Spleen (tissue), 11 donors: Measurements from ENCODE around the gene HOMEZ. TPM values are rescaled to one million over a fixed set of nuclear protein-coding genes. Genes with fewer than 3 reads are reported as not detected.

ENCODE experiments used
- DNase-seq: peaks from one replicate; pipeline ENCODE4 v3.0.0-alpha.2; 2020
- H3K27ac ChIP-seq, 8 donors: fragments of 200-600 bp; sonication (generic) in 7 of 8; 1 replicate in 4 of 8; 2 replicates in 4 of 8; pipeline versions ENCODE4 v1.5.0 to v1.8.0; 2016 to 2021; ENCODE audit warnings: inconsistent platforms in 4 of 8, mild to moderate bottlenecking in 4 of 8, moderate library complexity in 1 of 8
- H3K27me3 ChIP-seq, 7 donors: fragments of 200-600 bp; sonication (generic) in 6 of 7; replicated peaks in 1 of 7; 1 replicate in 4 of 7; 2 replicates in 3 of 7; pipeline versions ENCODE4 v1.5.0 to v1.8.0; 2016 to 2021; ENCODE audit warnings: inconsistent platforms in 3 of 7, mild to moderate bottlenecking in 1 of 7
- H3K36me3 ChIP-seq, 6 donors: fragments of 200-600 bp; sonication (generic) in 5 of 6; 1 replicate in 4 of 6; 2 replicates in 2 of 6; pipeline versions ENCODE4 v1.5.0 to v1.8.0; 2016 to 2021; ENCODE audit warnings: inconsistent platforms in 2 of 6
- H3K4me1 ChIP-seq, 6 donors: fragments of 200-600 bp; sonication (generic) in 5 of 6; 1 replicate in 3 of 6; 2 replicates in 3 of 6; pipeline versions ENCODE4 v1.5.0 to v1.8.0; 2016 to 2021; ENCODE audit warnings: inconsistent platforms in 3 of 6
- H3K4me3 ChIP-seq, 8 donors: fragments of 200-600 bp; sonication (generic) in 7 of 8; 1 replicate in 4 of 8; 2 replicates in 4 of 8; pipeline versions ENCODE4 v1.5.0 to v1.8.0; 2016 to 2021; ENCODE audit warnings: inconsistent platforms in 4 of 8, mild to moderate bottlenecking in 4 of 8, moderate library complexity in 2 of 8
- H3K9me3 ChIP-seq, 8 donors: fragments of 200-600 bp; sonication (generic) in 7 of 8; 1 replicate in 4 of 8; 2 replicates in 4 of 8; pipeline versions ENCODE4 v1.5.0 to v1.8.0; 2016 to 2021; ENCODE audit warnings: inconsistent platforms in 4 of 8
- CTCF ChIP-seq, 11 experiments: fragments of 200-600 bp in 7 of 11; fragments of 450-650 bp in 4 of 11; sonication (generic) in 4 of 11; IDR thresholded peaks in 8 of 11; conservative IDR thresholded peaks in 3 of 11; 1 replicate in 7 of 11; 2 replicates in 4 of 11; pipeline versions ENCODE4 v1.4.0 to v1.8.0; 2016 to 2021; ENCODE audit warnings: antibody characterized with exemption in 11 of 11, inconsistent platforms in 4 of 11, mild to moderate bottlenecking in 1 of 11
- POLR2A ChIP-seq, 3 donors: fragments of 450-650 bp; IDR thresholded peaks; one replicate each; pipeline ENCODE4 v1.5.1; 2017; ENCODE audit warnings: antibody characterized with exemption in 3 of 3, mild to moderate bottlenecking in 1 of 3
- POLR2AphosphoS5 ChIP-seq, 3 donors: sonication (generic); formaldehyde crosslinking; IDR thresholded peaks; one replicate each; pipeline ENCODE4 v1.5.1; 2017; ENCODE audit warnings: antibody characterized with exemption in 3 of 3
- WGBS, 5 donors: extraction: QIAGEN DNeasy Blood & Tissue Kit in 3 of 5; methylation state at CpG; one replicate each; pipeline versions ENCODE4 v1.1.5 to v1.1.7; 2013 to 2018; 5-methylcytosine and 5-hydroxymethylcytosine counted together
- intact Hi-C: fragments of 100-400 bp; cut with DNase I; formaldehyde crosslinking; loops from one replicate; pipeline ENCODE4 v1.15.0; 2023; ENCODE audit warnings: low total_unique reads
- polyA plus RNA-seq, 3 donors: library from polyadenylated mRNA; stranded (reverse); fragments of 200-250 nt; gene quantifications; one replicate each; pipeline ENCODE4 v1.2.1, GENCODE V29; 2013
- total RNA-seq, 7 donors: library from RNA; depleted of rRNA in 3 of 7; stranded (reverse); fragments of >200 nt in 3 of 7; fragmentation: NEBNext Ultra II Directional in 4 of 7; extraction: Animal tissue kit (Norgen Biotek cat#: 25700) in 4 of 7; gene quantifications; one replicate each; pipeline versions ENCODE4 v1.1.0 to v1.2.1, GENCODE V29; 2016 to 2021
- donor health status: healthy with polysubstance abuse.
- donor health status: DM: no; HTN: no; CAD: no; lungs with moderate emphysema.
- donor health status: DM: no; HTN: no; CAD: no.
- donor health status: Bipolar disorder and iron deficiency.
- donor health status: healthy.
- donor health status: DM: no; HTN: no; CAD: no.
- donor health status: DM: yes; HTN: yes; CAD: no.

HOMEZ gene
- total and polyA plus RNA-seq, 10 donors, result 3.1 to 13.0 (median 8.5) TPM

- Histone ChIP-seq H3K4me3 (no peak overlapping the region), H3K27ac (no peak overlapping the region), H3K4me1 (peaks cover 8 to 49% (median 32%) of the 10 kb centered on the region in 6 donors), H3K36me3 (peaks cover 0 to 53% (median 1%) of the 10 kb centered on the region in 6 donors), H3K9me3 (no peaks in the 10 kb centered on the region), H3K27me3 (no peaks in the 10 kb centered on the region)
- TF ChIP-seq CTCF (IDR thresholded peaks at IDR 0.05 in 8 of 11, conservative IDR thresholded peaks at IDR 0.05 in 3 of 11), result no peak
- TF ChIP-seq POLR2A (IDR thresholded peaks at IDR 0.05), result no peak
- no peak for TF ChIP-seq POLR2AphosphoS5 (IDR thresholded peaks at IDR 0.05)
- no peak for DNase-seq
- intact Hi-C loops, result no loop called here
- 89 to 100% (median 90%) methylated on average over 1 of the region's 1 CpG for WGBS, 5 donors
Observed at GRCh38 chr14:23310546-23310945, 24.6 kb upstream of the HOMEZ start.

- H3K36me3 ChIP-seq, result peaks cover 0 to 48% (median 1%) of the 10 kb centered on the region in 6 donors
- WGBS, 5 donors, result 86 to 90% (median 89%) methylated on average over 17 of the region's 17 CpGs
- H3K27me3 ChIP-seq, result no peaks in the 10 kb centered on the region
- H3K4me1 ChIP-seq, result peaks cover 8 to 52% (median 37%) of the 10 kb centered on the region in 6 donors
- H3K4me3 ChIP-seq, result no peak overlapping the region
- TF ChIP-seq CTCF (IDR thresholded peaks at IDR 0.05 in 8 of 11, conservative IDR thresholded peaks at IDR 0.05 in 3 of 11) (no peak), POLR2A (IDR thresholded peaks at IDR 0.05) (no peak), POLR2AphosphoS5 (IDR thresholded peaks at IDR 0.05) (no peak)
- H3K27ac ChIP-seq, result peak overlapping the region in 1 of 8 donors; percentile 86
- no peaks in the 10 kb centered on the region for H3K9me3 ChIP-seq
- intact Hi-C loops, result no loop called here
- DNase-seq, result no peak
Observed at GRCh38 chr14:23308721-23309445, 23.0 kb upstream of the HOMEZ start.

- Histone ChIP-seq H3K9me3 (no peaks in the 10 kb centered on the region), H3K36me3 (peaks cover 0 to 48% (median 1%) of the 10 kb centered on the region in 6 donors), H3K27me3 (no peaks in the 10 kb centered on the region), H3K4me1 (peaks cover 10 to 61% (median 39%) of the 10 kb centered on the region in 6 donors), H3K27ac (peak overlapping the region in 6 of 8 donors; percentile 82 to 88 (median 86)), H3K4me3 (peak overlapping the region in 7 of 8 donors; percentile 47 to 77 (median 61))
- intact Hi-C loops, result no loop called here
- TF ChIP-seq POLR2A (IDR thresholded peaks at IDR 0.05) (no peak), POLR2AphosphoS5 (IDR thresholded peaks at IDR 0.05) (no peak), CTCF (IDR thresholded peaks at IDR 0.05 in 8 of 11, conservative IDR thresholded peaks at IDR 0.05 in 3 of 11) (no peak)
- no peak for DNase-seq
- WGBS, 5 donors, result 81 to 93% (median 91%) methylated on average over 12 to 22 of the region's 22 CpGs
Observed at GRCh38 chr14:23307687-23308644, 22.0 kb upstream of the HOMEZ start.
